NB4 (cell line): ENCODE results near the gene TMEM184A.

Experiments used
- DNase-seq: peaks from one replicate; pipeline ENCODE4 v3.0.0; 2010; ENCODE audit warnings: low read depth
- H3K4me3 ChIP-seq: one replicate; pipeline ENCODE4 v1.5.1; 2011; ENCODE audit warnings: mild to moderate bottlenecking, low read depth, low read length, moderate library complexity
- MYC ChIP-seq: IDR thresholded peaks from 2 replicates; pipeline ENCODE4 v1.6.1; 2011; ENCODE audit warnings: low read depth, low read length
- POLR2A ChIP-seq: IDR thresholded peaks from 2 replicates; pipeline ENCODE4 v1.6.1; 2011; ENCODE audit warnings: mild to moderate bottlenecking; ENCODE audit not compliant: insufficient read length; ENCODE audit errors: extremely low read depth
- TF ChIP-seq, protein P1 (sequence below): IDR thresholded peaks from one replicate; pipeline ENCODE4 v1.5.1; 2012; ENCODE audit warnings: low read depth, low read length
- TF ChIP-seq, protein P2 (sequence below): IDR thresholded peaks from 2 replicates; pipeline ENCODE4 v1.6.1; 2011; ENCODE audit warnings: low read depth, low read length

TMEM184A gene

DNA sequence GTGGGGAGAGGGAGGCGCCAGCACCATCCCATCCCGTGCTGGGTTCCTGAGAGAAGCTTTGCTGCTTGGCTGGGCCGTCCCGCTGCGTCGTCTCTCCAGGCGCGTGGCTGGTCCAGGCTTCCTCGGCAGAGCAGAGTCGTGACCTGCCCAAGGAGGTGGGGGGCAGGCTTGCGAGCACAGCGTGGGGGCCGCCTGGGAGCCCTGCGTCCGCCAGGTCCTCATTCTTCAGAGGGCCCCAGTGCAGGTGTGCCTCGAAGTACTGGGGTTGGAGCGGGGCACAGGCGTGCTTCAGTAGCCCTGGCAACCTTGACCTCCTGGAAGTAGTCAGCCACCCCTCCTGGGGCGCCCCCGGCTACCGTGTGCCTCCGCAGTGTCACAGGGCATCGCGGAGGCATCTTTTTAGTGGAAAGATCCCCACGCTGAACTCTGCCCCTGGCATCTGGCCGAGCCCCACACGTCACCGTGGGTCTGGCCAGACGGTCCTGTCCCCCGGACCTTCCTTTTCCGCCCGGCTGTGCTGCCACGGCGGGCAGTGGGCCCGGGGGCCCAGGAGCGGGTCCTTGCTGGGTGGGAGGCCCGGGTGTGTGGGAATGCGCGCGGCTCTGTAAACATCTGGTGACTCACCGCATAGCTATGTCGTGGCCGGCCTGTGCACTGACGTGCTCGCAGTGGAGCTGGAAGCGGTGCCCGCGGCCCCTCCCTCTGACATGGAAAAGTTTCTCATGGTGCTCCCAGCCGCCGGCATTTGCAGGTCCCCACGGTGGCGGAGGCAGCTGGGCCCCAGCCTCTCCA, 19.1 kb downstream of the TMEM184A start:
- TF ChIP-seq, protein P1, sequence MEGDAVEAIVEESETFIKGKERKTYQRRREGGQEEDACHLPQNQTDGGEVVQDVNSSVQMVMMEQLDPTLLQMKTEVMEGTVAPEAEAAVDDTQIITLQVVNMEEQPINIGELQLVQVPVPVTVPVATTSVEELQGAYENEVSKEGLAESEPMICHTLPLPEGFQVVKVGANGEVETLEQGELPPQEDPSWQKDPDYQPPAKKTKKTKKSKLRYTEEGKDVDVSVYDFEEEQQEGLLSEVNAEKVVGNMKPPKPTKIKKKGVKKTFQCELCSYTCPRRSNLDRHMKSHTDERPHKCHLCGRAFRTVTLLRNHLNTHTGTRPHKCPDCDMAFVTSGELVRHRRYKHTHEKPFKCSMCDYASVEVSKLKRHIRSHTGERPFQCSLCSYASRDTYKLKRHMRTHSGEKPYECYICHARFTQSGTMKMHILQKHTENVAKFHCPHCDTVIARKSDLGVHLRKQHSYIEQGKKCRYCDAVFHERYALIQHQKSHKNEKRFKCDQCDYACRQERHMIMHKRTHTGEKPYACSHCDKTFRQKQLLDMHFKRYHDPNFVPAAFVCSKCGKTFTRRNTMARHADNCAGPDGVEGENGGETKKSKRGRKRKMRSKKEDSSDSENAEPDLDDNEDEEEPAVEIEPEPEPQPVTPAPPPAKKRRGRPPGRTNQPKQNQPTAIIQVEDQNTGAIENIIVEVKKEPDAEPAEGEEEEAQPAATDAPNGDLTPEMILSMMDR, result no peak
- no peak for TF ChIP-seq POLR2A
- TF ChIP-seq MYC, result no peak
- TF ChIP-seq, protein P2, sequence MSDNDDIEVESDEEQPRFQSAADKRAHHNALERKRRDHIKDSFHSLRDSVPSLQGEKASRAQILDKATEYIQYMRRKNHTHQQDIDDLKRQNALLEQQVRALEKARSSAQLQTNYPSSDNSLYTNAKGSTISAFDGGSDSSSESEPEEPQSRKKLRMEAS, result no peak
- H3K4me3 ChIP-seq, result no peak overlapping the region
- no peak for DNase-seq

DNA sequence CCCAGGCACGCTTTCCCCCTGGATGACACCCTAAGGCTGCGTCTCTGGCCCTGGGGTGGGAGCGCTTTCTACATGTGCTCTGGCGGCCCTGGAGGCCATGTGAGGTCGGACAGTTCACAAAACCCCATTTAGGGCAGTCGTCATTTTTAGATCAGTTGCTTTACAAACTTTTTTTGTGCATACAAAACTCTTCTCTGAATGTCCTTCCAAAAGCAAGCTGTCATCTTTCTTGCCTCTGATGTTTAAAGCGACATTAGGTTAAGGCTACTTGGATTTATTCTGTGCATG, 19.6 kb downstream of the TMEM184A start:
- TF ChIP-seq, protein P2, result no peak
- TF ChIP-seq, protein P1, result no peak
- TF ChIP-seq POLR2A (no peak), MYC (no peak)
- no peak overlapping the region for H3K4me3 ChIP-seq
- DNase-seq, result no peak

DNA sequence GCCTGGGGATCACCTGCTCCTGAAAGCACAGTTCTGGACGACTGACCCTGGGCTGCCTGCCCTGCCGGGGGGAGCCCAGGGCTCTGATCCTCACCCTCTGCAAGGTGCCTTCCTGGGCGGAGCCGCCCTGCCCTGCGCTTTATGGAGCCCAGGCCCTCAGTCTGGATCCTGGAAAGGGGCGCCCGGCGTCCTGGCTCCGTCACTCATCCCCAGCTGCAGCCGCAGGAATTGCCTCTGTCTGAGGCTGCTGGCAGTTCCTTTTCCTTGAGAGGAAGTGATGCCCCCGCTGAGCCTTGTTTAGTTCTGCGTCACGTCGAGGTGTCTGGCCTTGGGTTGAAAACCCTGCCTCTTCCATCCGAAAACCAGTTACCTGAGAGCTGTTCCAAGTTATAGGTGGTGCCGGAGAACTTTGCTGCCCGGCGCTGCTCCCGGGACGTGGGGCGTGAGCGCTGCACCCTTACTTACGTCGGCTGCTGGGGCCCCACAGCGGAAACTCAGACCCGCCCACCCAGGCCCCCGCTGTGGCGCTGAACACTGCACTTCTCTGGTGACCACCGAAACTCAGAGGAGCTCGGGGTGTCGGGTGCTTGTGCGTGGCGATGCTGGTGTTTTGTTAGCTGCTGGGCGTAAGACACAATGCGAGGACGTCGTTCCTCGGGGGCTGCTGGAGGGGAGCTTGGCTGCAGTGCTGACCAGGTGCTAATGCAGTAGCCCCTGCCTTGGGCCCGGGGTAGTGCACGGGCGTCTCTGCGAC, 20.1 kb downstream of the TMEM184A start:
- no peak for DNase-seq
- no peak overlapping the region for H3K4me3 ChIP-seq
- TF ChIP-seq, protein P1, result no peak
- no peak for TF ChIP-seq MYC
- TF ChIP-seq POLR2A, result no peak
- TF ChIP-seq, protein P2, result no peak

DNA sequence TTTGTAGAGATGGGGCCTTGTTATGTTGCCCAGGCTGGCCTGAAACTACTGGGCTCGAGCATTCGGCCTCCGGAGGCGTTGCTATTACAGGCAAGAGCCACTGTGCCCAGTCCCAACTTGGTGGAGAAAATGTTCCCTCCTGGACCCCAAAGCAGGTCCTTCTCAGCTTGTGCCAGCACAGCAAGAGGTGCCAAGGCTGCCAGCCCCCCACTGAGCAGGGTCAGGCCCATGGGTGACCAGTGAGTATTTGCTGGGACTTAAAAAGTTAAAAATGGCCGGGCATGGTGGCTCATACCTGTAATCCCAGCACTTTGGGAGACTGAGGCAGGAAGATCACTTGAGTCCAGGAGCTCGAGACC, 20.9 kb downstream of the TMEM184A start:
- no peak for DNase-seq
- no peak overlapping the region for H3K4me3 ChIP-seq
- TF ChIP-seq, protein P1, result no peak
- TF ChIP-seq, protein P2, result no peak
- TF ChIP-seq MYC, result no peak
- no peak for TF ChIP-seq POLR2A

DNA sequence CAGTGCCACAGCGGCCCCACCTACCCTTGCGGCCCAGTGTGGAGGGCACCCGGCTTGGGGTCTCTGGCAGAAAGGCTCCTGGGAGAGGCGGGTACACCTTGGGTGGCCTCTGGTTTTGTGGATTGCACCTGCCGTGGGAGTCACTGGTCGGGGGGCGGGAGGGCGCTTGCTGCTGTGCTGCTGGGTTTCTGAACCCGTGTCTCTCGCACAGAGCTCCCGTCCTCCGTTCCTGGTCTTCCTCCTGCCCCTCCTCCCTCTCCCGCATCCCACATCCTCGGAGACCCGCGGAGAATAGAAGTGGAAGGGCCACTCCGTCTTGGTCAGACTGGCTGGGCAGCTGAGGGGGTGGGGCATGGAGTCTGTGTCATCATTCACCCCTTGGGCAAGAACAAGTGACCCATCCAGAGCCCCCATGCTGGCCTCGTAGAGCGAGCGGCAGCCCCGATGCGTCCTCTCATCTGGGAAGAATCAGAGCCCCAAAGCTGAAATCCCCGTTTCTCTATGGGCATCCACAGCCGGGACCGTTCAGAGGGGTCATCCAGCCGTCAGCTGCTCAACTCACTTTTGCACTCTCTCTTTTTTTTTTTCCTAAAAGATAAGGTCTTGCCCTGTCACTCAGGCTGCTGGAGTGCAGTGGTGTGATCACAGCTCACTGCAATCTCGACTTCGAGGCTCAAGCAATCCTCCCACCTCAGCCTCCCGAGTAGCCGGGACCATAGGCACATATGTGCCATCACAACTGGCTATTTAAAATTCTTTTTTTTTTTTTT, 21.5 kb downstream of the TMEM184A start:
- H3K4me3 ChIP-seq, result no peak overlapping the region
- no peak for DNase-seq
- no peak for TF ChIP-seq MYC
